ENCODE results near the gene COQ4.

Gene COQ4

DNA sequence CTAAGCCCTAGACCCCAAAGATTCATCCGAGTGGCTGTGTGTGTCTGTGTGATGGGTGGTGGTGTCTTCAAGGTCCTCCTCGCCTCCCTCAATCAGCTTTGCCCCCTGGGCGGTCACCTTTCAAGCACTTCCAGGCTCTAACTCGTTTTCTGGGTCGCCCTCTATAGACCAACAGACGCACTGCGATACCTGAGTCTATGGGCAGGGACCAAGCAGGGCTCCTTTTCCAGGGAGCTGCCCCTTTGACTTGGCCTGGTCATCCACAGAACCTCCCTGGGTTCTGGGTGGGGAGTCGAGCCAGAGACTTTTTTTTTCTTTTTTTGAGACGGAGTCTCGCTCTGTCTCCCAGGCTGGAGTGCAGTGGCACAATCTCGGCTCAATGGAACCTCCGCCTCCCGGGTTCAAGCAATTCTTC, 18.8 kb downstream of the COQ4 start:
- H3K9me3 Mint-ChIP-seq, result no peaks in the 10 kb centered on the region
- no peaks in the 10 kb centered on the region for H3K27me3 Mint-ChIP-seq
- H3K36me3 Mint-ChIP-seq, result peaks cover 4 to 22% of the 10 kb centered on the region in 2 donors
- H3K27ac Mint-ChIP-seq, result no peak overlapping the region
- DNase-seq (peak; percentile 63), ATAC-seq (replicated peaks) (peak; percentile 66 to 71)
- H3K4me3 Mint-ChIP-seq, result peak overlapping the region; percentile 93 to 99
- peaks cover 4 to 12% of the 10 kb centered on the region in 2 donors for H3K4me1 Mint-ChIP-seq

DNA sequence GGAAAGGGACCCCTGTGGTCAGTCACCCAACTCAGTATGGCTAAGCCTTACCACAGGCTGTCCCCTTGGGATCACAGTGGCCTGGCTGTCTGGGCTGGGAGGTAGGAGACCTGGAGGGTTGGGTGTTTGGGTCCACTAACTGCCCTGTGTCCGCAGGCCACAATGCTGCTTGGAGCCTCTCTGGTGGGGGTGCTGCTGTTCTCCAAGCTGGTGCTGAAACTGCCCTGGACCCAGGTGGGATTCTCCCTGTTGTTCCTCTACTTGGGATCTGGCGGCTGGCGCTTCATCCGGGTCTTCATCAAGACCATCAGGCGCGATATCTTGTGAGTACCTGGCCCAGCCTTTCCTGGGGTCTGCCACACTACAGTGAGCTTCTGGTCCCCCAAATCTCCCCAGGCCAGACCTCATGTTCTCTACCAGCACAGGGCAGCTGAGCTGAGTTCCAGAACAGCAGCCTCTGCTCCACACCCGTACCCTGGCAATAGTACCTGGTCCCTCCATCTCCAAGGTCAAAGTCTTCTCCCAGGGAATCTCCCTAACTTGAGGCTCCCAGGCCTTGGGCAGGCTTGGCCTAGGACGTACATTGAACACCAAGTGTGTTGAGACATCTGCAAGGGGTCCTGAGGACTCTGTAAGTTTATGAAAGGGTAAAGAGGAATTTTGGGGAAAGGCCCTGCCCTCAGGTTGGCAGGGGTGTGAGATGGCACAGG, 20.5 kb downstream of the COQ4 start:
- Mint-ChIP-seq H3K4me3 (no peak overlapping the region), H3K27ac (no peak overlapping the region), H3K4me1 (peaks cover 4 to 12% of the 10 kb centered on the region in 2 donors), H3K27me3 (no peaks in the 10 kb centered on the region), H3K9me3 (no peaks in the 10 kb centered on the region), H3K36me3 (peaks cover 9 to 30% of the 10 kb centered on the region in 2 donors)
- no peak for DNase-seq
- no peak for ATAC-seq (replicated peaks)

DNA sequence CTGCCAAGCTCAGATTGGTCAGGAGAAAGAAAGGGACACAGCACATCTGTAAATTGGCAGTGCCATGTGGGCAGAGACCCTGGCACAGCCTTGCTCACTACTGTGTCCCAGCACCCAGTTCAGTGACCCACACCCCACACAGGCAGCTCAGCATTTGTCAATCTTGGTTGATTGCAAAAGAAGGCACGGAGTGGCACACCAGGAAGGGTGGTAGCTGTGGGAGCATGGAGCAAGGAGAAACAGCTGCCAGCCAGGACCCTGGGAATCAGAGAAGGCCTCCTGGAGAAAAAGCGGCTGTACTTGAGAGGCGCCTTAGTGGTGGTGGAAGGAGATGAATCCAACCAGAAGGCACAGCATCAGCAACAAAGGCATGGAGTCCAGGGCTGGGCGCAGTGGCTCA, 21.2 kb downstream of the COQ4 start:
- Mint-ChIP-seq H3K4me1 (peaks cover 4 to 12% of the 10 kb centered on the region in 2 donors), H3K36me3 (peaks cover 12 to 30% of the 10 kb centered on the region in 2 donors), H3K9me3 (no peaks in the 10 kb centered on the region), H3K4me3 (no peak overlapping the region), H3K27me3 (no peaks in the 10 kb centered on the region), H3K27ac (no peak overlapping the region)
- ATAC-seq (replicated peaks), result no peak
- DNase-seq, result no peak

DNA sequence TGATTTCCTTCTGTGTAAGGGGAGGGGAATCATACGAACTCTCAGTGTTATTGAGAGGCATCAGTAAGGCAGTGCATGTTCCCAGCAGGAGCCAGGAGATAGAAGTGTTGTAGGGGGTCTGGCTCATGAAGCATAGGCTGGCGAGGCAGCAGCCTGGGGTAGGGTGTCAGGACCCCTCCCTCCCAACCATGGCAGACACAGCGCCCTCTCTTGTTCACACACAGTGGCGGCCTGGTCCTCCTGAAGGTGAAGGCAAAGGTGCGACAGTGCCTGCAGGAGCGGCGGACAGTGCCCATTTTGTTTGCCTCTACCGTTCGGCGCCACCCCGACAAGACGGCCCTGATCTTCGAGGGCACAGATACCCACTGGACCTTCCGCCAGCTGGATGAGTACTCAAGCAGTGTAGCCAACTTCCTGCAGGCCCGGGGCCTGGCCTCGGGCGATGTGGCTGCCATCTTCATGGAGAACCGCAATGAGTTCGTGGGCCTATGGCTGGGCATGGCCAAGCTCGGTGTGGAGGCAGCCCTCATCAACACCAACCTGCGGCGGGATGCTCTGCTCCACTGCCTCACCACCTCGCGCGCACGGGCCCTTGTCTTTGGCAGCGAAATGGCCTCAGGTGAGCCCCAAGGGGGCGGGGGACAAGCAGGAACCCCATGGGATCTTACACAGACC, 22.4 kb downstream of the COQ4 start:
- Mint-ChIP-seq H3K27me3 (no peaks in the 10 kb centered on the region), H3K9me3 (no peaks in the 10 kb centered on the region), H3K4me3 (no peak overlapping the region), H3K4me1 (peaks cover 4 to 12% of the 10 kb centered on the region in 2 donors), H3K27ac (no peak overlapping the region), H3K36me3 (peaks cover 20 to 41% of the 10 kb centered on the region in 2 donors)
- no peak for ATAC-seq (replicated peaks)
- DNase-seq, result no peak

DNA sequence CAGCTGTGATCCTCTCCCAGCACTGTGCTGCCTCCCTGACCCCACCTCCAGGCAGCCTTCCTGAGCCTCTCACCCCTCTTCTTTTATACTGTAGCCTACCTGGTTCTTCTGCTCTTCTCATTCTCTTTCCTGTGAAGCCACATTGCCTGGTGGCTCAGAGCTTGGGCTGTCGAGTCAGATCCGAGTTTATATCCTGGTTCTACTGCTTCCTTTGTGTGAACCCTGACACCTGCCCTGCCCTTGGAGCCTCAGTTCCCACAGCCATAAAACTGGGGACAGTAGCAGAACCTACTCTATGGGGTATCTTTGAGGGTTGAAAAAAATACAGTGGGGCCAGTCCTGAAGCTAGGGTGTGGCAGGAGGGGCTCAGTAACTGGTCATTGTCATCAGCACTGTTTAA, 26.5 kb downstream of the COQ4 start:
- no peak overlapping the region for H3K4me3 Mint-ChIP-seq

GRCh38 chr9:128349772-128350171, 27.1 kb downstream of the COQ4 start:
- H3K4me3 Mint-ChIP-seq, result no peak overlapping the region
- H3K4me1 Mint-ChIP-seq, result no peaks in the 10 kb centered on the region
- H3K27ac Mint-ChIP-seq, result no peak overlapping the region
- no peaks in the 10 kb centered on the region for H3K27me3 Mint-ChIP-seq
- no peak for DNase-seq
- peaks cover 41 to 57% of the 10 kb centered on the region in 2 donors for H3K36me3 Mint-ChIP-seq
- no peaks in the 10 kb centered on the region for H3K9me3 Mint-ChIP-seq
- no peak for ATAC-seq (replicated peaks)

More for the DNA sequence above, 26.5 kb downstream of the COQ4 start:
- no peaks in the 10 kb centered on the region for H3K9me3 Mint-ChIP-seq
- H3K4me1 Mint-ChIP-seq, result no peaks in the 10 kb centered on the region
- no peaks in the 10 kb centered on the region for H3K27me3 Mint-ChIP-seq
- ATAC-seq (replicated peaks) (no peak), DNase-seq (no peak)
- peaks cover 41 to 57% of the 10 kb centered on the region in 2 donors for H3K36me3 Mint-ChIP-seq
- no peak overlapping the region for H3K27ac Mint-ChIP-seq

DNA sequence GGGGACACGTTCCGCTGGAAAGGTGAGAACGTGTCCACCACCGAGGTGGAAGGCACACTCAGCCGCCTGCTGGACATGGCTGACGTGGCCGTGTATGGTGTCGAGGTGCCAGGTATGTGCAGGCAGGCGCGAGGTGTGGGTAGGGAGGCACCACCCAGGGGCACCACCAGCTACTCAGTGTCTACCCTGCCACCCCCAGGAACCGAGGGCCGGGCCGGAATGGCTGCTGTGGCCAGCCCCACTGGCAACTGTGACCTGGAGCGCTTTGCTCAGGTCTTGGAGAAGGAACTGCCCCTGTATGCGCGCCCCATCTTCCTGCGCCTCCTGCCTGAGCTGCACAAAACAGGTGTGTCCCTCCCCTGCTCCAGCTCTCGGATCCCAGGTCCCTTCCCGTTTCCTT, 32.8 kb downstream of the COQ4 start:
- H3K27me3 Mint-ChIP-seq, result no peaks in the 10 kb centered on the region

DNA sequence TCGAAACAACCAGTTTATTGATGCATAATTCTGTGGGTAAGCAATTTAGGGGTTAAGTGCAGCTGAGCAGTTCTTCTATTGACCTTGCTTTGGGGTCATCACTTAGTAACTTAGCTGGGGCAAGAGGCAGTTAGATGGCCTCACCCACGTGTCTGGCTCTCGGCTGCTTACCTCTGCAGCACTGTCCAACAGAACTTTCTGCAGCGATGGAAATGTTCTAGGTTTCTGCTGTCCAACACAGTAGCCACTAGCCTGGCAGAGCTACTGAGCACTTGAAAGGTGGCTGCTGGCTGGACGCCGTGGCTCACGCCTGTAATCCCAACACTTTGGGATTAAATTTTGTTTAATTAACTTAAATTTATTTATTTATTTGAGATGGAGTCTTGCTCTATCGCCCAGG, 35.5 kb downstream of the COQ4 start:
- ATAC-seq (replicated peaks) (no peak), DNase-seq (no peak)
- Mint-ChIP-seq H3K4me3 (no peak overlapping the region), H3K27me3 (no peaks in the 10 kb centered on the region), H3K4me1 (peaks cover 10 to 13% of the 10 kb centered on the region in 2 donors), H3K36me3 (peaks cover 19 to 30% of the 10 kb centered on the region in 2 donors), H3K27ac (no peak overlapping the region), H3K9me3 (no peaks in the 10 kb centered on the region)

More for the DNA sequence above, 32.8 kb downstream of the COQ4 start:
- no peaks in the 10 kb centered on the region for H3K9me3 Mint-ChIP-seq
- no peak overlapping the region for H3K27ac Mint-ChIP-seq
- peaks cover 35 to 45% of the 10 kb centered on the region in 2 donors for H3K36me3 Mint-ChIP-seq
- no peak overlapping the region for H3K4me3 Mint-ChIP-seq
- ATAC-seq (replicated peaks) (no peak), DNase-seq (no peak)
- no peaks in the 10 kb centered on the region for H3K4me1 Mint-ChIP-seq

- ATAC-seq (replicated peaks) (no peak), DNase-seq (no peak)
- no peak overlapping the region for H3K4me3 Mint-ChIP-seq
- H3K9me3 Mint-ChIP-seq, result no peaks in the 10 kb centered on the region
- peaks cover 10 to 13% of the 10 kb centered on the region in 2 donors for H3K4me1 Mint-ChIP-seq
- H3K27me3 Mint-ChIP-seq, result no peaks in the 10 kb centered on the region
- H3K36me3 Mint-ChIP-seq, result peaks cover 15 to 25% of the 10 kb centered on the region in 2 donors
- no peak overlapping the region for H3K27ac Mint-ChIP-seq
Observed at GRCh38 chr9:128358861-128359260, 36.2 kb downstream of the COQ4 start.

DNA sequence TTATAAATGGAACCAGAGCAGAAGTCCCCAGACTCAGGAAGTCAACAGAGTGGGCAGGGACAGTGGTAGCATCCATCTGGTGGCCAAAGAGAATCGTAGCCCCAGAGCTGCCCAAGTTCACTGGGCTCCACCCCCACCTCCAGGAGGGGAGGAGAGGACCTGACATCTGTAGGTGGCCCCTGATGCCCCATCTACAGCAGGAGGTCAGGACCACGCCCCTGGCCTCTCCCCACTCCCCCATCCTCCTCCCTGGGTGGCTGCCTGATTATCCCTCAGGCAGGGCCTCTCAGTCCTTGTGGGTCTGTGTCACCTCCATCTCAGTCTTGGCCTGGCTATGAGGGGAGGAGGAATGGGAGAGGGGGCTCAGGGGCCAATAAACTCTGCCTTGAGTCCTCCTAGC, 38.2 kb downstream of the COQ4 start:
- peaks cover 10 to 13% of the 10 kb centered on the region in 2 donors for H3K36me3 Mint-ChIP-seq

GRCh38 chr9:128361296-128361985, 38.8 kb downstream of the COQ4 start:
- DNase-seq, result no peak
- peaks cover 10 to 25% of the 10 kb centered on the region in 2 donors for H3K4me1 Mint-ChIP-seq
- H3K4me3 Mint-ChIP-seq, result peak overlapping the region; percentile 97 to 98
- no peaks in the 10 kb centered on the region for H3K9me3 Mint-ChIP-seq
- H3K27me3 Mint-ChIP-seq, result no peaks in the 10 kb centered on the region
- peak overlapping the region; percentile 49 for H3K27ac Mint-ChIP-seq
- peaks cover 4 to 7% of the 10 kb centered on the region in 2 donors for H3K36me3 Mint-ChIP-seq
- ATAC-seq (replicated peaks), result peak in 1 of 2 donors; percentile 17

More for the DNA sequence above, 38.2 kb downstream of the COQ4 start:
- ATAC-seq (replicated peaks) (no peak), DNase-seq (no peak)
- Mint-ChIP-seq H3K4me1 (peaks cover 10 to 25% of the 10 kb centered on the region in 2 donors), H3K27me3 (no peaks in the 10 kb centered on the region), H3K9me3 (no peaks in the 10 kb centered on the region), H3K27ac (no peak overlapping the region), H3K4me3 (no peak overlapping the region)

DNA sequence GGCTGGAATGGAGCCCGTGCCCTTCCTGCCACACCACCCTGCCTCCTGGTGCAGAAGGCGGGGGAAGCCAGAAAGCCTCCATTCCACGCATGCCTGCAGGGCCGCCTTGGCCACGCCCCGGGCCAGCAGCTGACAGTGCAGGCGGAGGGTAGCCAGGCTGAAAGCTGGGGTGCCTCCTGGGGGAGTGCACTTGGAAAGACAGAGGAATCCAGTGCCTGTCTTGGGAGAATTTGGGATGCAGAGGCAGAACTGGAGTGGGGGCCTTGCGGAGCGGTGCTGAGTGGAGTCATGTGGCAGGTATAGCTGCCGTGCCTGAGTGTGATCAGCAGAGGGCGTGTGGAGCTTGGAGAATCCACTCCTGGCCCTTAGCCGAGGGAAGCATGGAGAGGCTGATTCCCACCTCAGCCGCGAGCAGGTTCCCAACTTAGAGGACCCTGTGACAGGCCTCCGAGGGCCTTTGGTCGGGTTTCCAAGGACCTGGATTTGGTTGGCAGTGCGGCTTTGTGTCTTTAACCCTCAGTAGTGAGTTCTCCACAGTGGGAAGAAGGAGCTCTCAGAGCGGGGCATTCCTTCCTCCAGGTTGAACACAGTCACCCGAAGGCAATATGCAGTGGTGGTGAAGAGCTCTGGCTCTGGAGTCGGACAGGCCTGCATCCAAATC, 39.5 kb downstream of the COQ4 start:
- no peaks in the 10 kb centered on the region for H3K27me3 Mint-ChIP-seq
- ATAC-seq (replicated peaks) (peak; percentile 88), DNase-seq (peak; percentile 44)
- H3K9me3 Mint-ChIP-seq, result no peaks in the 10 kb centered on the region
- peaks cover 4 to 7% of the 10 kb centered on the region in 2 donors for H3K36me3 Mint-ChIP-seq
- H3K27ac Mint-ChIP-seq, result no peak overlapping the region
- peaks cover 10 to 25% of the 10 kb centered on the region in 2 donors for H3K4me1 Mint-ChIP-seq
- peak overlapping the region; percentile 97 to 98 for H3K4me3 Mint-ChIP-seq

GRCh38 chr9:128362774-128363173, 40.1 kb downstream of the COQ4 start:
- ATAC-seq (replicated peaks), result no peak

GRCh38 chr9:128365525-128365924, 42.9 kb downstream of the COQ4 start:
- H3K4me1 Mint-ChIP-seq, result peaks cover 15 to 31% of the 10 kb centered on the region in 2 donors
- no peaks in the 10 kb centered on the region for H3K27me3 Mint-ChIP-seq
- H3K36me3 Mint-ChIP-seq, result peaks cover 0 to 3% of the 10 kb centered on the region in 2 donors
- peak overlapping the region in 1 of 2 donors; percentile 25 for H3K4me3 Mint-ChIP-seq
- no peak overlapping the region for H3K27ac Mint-ChIP-seq
- H3K9me3 Mint-ChIP-seq, result no peaks in the 10 kb centered on the region
- ATAC-seq (replicated peaks) (no peak), DNase-seq (no peak)

More at GRCh38 chr9:128362774-128363173, 40.1 kb downstream of the COQ4 start:
- H3K4me1 Mint-ChIP-seq, result peaks cover 10 to 25% of the 10 kb centered on the region in 2 donors
- no peaks in the 10 kb centered on the region for H3K9me3 Mint-ChIP-seq
- H3K4me3 Mint-ChIP-seq, result no peak overlapping the region
- no peak overlapping the region for H3K27ac Mint-ChIP-seq
- H3K27me3 Mint-ChIP-seq, result no peaks in the 10 kb centered on the region
- DNase-seq, result no peak
- H3K36me3 Mint-ChIP-seq, result peaks cover 0 to 3% of the 10 kb centered on the region in 2 donors
